ENCODE data around the gene TRPM3. TPM values are rescaled to one million over a fixed set of nuclear protein-coding genes. Genes with fewer than 3 reads are reported as not detected.

Gene TRPM3
- total RNA-seq, 1 donor: 0.72 TPM

DNA sequence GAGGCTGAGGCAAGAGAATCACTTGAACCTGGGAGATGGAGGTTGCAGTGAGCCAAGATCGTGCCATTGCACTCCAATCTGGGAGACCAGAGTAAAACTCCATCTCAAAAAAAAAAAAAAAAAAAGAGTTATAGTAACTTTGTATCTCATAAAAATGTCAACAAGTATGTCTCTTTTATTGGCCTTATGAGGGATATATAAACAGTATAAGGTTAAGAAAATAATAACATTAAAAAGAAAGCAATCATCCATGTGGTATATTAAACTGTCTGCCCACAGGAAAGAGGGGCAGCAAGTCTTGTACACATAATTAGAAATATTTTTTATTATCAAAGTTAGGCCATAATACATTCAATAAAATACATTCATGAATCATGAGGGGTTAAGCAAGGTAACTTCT lies 447.6 kb downstream of the TRPM3 start:
- H4K20me1 ChIP-seq (ENCODE audit: insufficient read depth, low read length): no peaks in the 10 kb centered on the region
- H3K79me2 ChIP-seq (ENCODE audit: insufficient read depth, low read length): no peaks in the 10 kb centered on the region
- H3K27ac ChIP-seq (ENCODE audit: low read depth, low read length): no peak overlapping the region
- no peak overlapping the region for H3K4me3 ChIP-seq (ENCODE audit: insufficient read depth, low read length)
- no peaks in the 10 kb centered on the region for H3K9me3 ChIP-seq (ENCODE audit: low read depth, low read length)
- no peaks in the 10 kb centered on the region for H3K27me3 ChIP-seq (ENCODE audit: insufficient read depth, low read length)
- peaks cover 13% of the 10 kb centered on the region for H3K4me1 ChIP-seq (ENCODE audit: insufficient read depth, low read length)
- no peak for DNase-seq (ENCODE audit: insufficient read length, low spot score, missing footprints)
- H3K4me2 ChIP-seq (ENCODE audit: insufficient read depth, low read length): no peak overlapping the region
- TF ChIP-seq, protein P1, sequence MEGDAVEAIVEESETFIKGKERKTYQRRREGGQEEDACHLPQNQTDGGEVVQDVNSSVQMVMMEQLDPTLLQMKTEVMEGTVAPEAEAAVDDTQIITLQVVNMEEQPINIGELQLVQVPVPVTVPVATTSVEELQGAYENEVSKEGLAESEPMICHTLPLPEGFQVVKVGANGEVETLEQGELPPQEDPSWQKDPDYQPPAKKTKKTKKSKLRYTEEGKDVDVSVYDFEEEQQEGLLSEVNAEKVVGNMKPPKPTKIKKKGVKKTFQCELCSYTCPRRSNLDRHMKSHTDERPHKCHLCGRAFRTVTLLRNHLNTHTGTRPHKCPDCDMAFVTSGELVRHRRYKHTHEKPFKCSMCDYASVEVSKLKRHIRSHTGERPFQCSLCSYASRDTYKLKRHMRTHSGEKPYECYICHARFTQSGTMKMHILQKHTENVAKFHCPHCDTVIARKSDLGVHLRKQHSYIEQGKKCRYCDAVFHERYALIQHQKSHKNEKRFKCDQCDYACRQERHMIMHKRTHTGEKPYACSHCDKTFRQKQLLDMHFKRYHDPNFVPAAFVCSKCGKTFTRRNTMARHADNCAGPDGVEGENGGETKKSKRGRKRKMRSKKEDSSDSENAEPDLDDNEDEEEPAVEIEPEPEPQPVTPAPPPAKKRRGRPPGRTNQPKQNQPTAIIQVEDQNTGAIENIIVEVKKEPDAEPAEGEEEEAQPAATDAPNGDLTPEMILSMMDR (IDR thresholded peaks at IDR 0.05; ENCODE audit: extremely low read depth, low read depth, low read length): no peak
- H3K36me3 ChIP-seq (ENCODE audit: insufficient read depth, low read length): no peaks in the 10 kb centered on the region
- no peak overlapping the region for H2AFZ ChIP-seq (ENCODE audit: low read length)

DNA sequence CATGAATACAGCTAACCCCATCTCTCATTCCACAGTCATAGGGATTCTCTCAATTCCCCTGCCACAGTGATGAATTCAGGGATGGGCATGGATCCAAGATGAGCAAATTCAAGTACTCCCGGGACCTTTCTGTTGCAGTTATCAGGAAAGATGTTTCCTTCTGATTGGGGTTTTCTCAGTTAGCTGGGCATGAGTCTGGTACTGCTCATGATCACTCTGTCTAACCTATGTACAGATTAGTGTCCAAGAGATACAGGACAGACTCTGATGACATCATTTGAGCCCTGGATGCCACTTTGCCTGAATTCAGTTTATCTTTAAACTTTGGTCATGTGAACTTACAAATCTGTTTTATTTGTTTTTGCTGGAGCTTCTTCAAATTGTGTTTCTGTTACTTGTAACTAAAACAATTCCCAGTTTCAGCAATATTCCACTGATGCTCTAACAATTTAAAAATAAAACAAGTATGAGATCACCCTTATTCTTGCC lies 449.2 kb downstream of the TRPM3 start:
- no peaks in the 10 kb centered on the region for H3K36me3 ChIP-seq (ENCODE audit: insufficient read depth, low read length)
- peak; percentile 74 for DNase-seq (ENCODE audit: insufficient read length, low spot score, missing footprints)
- H3K9me3 ChIP-seq (ENCODE audit: low read depth, low read length): no peaks in the 10 kb centered on the region
- H3K4me1 ChIP-seq (ENCODE audit: insufficient read depth, low read length): peaks cover 12% of the 10 kb centered on the region
- no peaks in the 10 kb centered on the region for H3K79me2 ChIP-seq (ENCODE audit: insufficient read depth, low read length)
- TF ChIP-seq, protein P1 (IDR thresholded peaks at IDR 0.05; ENCODE audit: extremely low read depth, low read depth, low read length): no peak
- H3K27ac ChIP-seq (ENCODE audit: low read depth, low read length): no peak overlapping the region
- no peak overlapping the region for H2AFZ ChIP-seq (ENCODE audit: low read length)
- H3K27me3 ChIP-seq (ENCODE audit: insufficient read depth, low read length): peaks cover under 1% of the 10 kb centered on the region
- no peak overlapping the region for H3K4me3 ChIP-seq (ENCODE audit: insufficient read depth, low read length)
- H3K4me2 ChIP-seq (ENCODE audit: insufficient read depth, low read length): peak overlapping the region; percentile 48
- no peaks in the 10 kb centered on the region for H4K20me1 ChIP-seq (ENCODE audit: insufficient read depth, low read length)

DNA sequence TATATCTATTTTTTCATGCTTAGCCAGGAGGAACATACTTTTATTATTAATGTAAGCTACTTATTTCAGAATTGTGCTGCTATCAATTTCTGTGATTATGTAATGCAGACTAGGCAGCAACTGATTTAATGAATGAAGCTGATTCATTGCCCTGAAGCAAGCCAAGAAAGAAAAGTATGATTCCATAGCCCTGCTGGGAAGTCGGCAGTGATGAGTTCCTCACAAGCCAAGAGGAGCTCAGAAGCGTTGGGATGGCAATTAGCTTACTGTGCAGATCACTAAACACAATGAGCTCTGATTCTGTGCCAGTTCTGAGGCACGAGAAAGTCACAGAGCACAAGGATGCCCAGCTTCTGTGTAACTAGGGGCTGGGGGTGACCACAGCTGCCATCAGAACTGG lies 452.7 kb downstream of the TRPM3 start:
- Histone ChIP-seq H3K4me1 (ENCODE audit: insufficient read depth, low read length) (peaks cover 12% of the 10 kb centered on the region), H3K79me2 (ENCODE audit: insufficient read depth, low read length) (no peaks in the 10 kb centered on the region), H2AFZ (ENCODE audit: low read length) (peak overlapping the region; percentile 9), H3K27ac (ENCODE audit: low read depth, low read length) (no peak overlapping the region), H3K4me2 (ENCODE audit: insufficient read depth, low read length) (peak overlapping the region; percentile 8), H3K27me3 (ENCODE audit: insufficient read depth, low read length) (peaks cover 4% of the 10 kb centered on the region), H4K20me1 (ENCODE audit: insufficient read depth, low read length) (no peaks in the 10 kb centered on the region), H3K36me3 (ENCODE audit: insufficient read depth, low read length) (no peaks in the 10 kb centered on the region), H3K9me3 (ENCODE audit: low read depth, low read length) (no peaks in the 10 kb centered on the region), H3K4me3 (ENCODE audit: insufficient read depth, low read length) (no peak overlapping the region)
- no peak for DNase-seq (ENCODE audit: insufficient read length, low spot score, missing footprints)
- TF ChIP-seq, protein P1 (IDR thresholded peaks at IDR 0.05; ENCODE audit: extremely low read depth, low read depth, low read length): no peak

DNA sequence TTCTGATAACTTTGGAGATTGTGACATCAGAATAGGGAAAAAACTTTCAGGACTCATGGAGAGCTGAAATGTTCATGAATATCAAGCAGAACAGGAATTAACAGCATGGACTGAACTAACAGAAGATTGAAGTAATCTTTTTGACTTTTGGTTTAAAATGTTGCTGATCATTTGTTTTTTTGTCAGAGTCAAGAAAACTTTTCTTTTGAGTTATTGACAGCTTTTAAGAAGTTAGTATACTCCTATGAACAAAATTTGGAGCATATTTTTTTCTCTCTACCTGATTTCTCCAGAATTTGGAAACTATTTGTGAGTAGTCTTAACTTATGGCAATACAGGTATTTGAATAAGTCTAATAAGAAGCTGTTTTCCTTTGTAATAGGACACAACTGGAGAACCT lies 462.7 kb downstream of the TRPM3 start:
- TF ChIP-seq, protein P1 (IDR thresholded peaks at IDR 0.05; ENCODE audit: extremely low read depth, low read depth, low read length): no peak
- no peak for DNase-seq (ENCODE audit: insufficient read length, low spot score, missing footprints)
- H3K4me3 ChIP-seq (ENCODE audit: insufficient read depth, low read length): no peak overlapping the region
- H3K79me2 ChIP-seq (ENCODE audit: insufficient read depth, low read length): no peaks in the 10 kb centered on the region
- no peak overlapping the region for H2AFZ ChIP-seq (ENCODE audit: low read length)
- no peaks in the 10 kb centered on the region for H3K4me1 ChIP-seq (ENCODE audit: insufficient read depth, low read length)
- H3K36me3 ChIP-seq (ENCODE audit: insufficient read depth, low read length): no peaks in the 10 kb centered on the region
- no peaks in the 10 kb centered on the region for H4K20me1 ChIP-seq (ENCODE audit: insufficient read depth, low read length)
- no peaks in the 10 kb centered on the region for H3K9me3 ChIP-seq (ENCODE audit: low read depth, low read length)
- no peak overlapping the region for H3K27ac ChIP-seq (ENCODE audit: low read depth, low read length)
- H3K4me2 ChIP-seq (ENCODE audit: insufficient read depth, low read length): no peak overlapping the region
- H3K27me3 ChIP-seq (ENCODE audit: insufficient read depth, low read length): no peaks in the 10 kb centered on the region
